ENCODE results near the gene TMEM140. TPM values are rescaled to one million over a fixed set of nuclear protein-coding genes. Genes with fewer than 3 reads are reported as not detected.
A peak's percentile ranks its signal among the peaks of the same experiment; 100 is the strongest.

Gene TMEM140
- total and polyA plus RNA-seq, 9 of the 15 experiments (the other 6 are each of a cell fraction or from before 2014, with no cell fraction given), result 0.03 to 0.82 (median 0.23) TPM

DNA sequence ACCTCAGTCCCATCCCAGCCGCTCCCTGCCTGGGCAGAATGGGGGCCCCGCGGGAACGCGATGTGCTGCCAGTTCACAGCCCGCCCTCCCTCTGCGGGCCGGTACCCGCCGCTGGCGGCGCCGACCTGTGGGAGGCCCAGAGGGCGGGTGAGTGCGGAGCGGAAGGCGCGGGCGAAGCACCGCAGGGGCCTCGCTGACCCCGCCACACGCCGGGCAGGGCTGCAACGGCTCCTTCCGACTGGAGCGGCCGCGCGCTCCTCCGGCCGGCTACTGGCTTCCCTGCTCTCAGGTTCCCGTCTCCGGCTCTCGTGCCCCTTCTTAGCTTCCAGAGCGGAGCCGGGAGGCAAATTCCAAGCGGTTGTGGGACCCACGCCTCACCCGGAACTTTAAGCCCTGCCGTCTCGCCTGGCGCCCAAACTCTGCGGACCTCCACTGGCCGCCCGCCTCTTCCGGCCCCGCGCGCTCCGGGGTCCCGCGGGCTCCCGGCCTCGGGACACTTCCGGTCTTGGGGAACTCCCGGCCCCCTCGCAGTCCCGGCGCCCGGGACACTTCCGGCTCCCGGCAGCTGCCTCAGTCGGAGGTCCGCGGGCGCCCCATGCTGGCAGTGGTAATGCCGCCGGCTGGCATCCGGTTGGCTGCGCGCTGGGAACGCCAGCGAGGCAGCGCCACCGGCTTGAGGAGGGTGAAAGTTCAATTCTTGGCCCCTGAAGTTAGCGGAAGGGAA lies 22.6 kb downstream of the TMEM140 start, which contains the start of gene CYREN (continued):
- TF ChIP-seq, protein P1, sequence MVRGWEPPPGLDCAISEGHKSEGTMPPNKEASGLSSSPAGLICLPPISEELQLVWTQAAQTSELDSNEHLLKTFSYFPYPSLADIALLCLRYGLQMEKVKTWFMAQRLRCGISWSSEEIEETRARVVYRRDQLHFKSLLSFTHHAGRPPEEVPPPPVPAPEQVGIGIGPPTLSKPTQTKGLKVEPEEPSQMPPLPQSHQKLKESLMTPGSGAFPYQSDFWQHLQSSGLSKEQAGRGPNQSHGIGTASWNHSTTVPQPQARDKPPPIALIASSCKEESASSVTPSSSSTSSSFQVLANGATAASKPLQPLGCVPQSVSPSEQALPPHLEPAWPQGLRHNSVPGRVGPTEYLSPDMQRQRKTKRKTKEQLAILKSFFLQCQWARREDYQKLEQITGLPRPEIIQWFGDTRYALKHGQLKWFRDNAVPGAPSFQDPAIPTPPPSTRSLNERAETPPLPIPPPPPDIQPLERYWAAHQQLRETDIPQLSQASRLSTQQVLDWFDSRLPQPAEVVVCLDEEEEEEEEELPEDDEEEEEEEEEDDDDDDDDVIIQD (CRISPR knock-in tag; IDR thresholded peaks at IDR 0.05), result peak; percentile 78; the same call in 1 of the 2 replicates
- TF ChIP-seq MIER1 (IDR thresholded peaks at IDR 0.05; ENCODE audit: low read depth) (no peak), NCOR1 (IDR thresholded peaks at IDR 0.05) (0 out of 2 replicates have a peak, but pooled peaks have one; percentile 45), ZNF354B (CRISPR knock-in tag; IDR thresholded peaks at IDR 0.05) (peak; percentile 54; the same call in 1 of the 2 replicates), ZNF830 (CRISPR knock-in tag; IDR thresholded peaks at IDR 0.05) (peak; percentile 84), TSHZ1 (CRISPR knock-in tag; IDR thresholded peaks at IDR 0.05) (0 out of 2 replicates have a peak, but pooled peaks have one; percentile 24), GATA2 (CRISPR knock-in tag; IDR thresholded peaks at IDR 0.05) (no peak), THRAP3 (IDR thresholded peaks at IDR 0.05; ENCODE audit: borderline replicate concordance) (no peak; the same call in 1 of the 2 replicates), NR2F6 (CRISPR knock-in tag; IDR thresholded peaks at IDR 0.05) (peak; percentile 90; the same call in 1 of the 2 replicates), NFYB (IDR thresholded peaks at IDR 0.05; ENCODE audit: extremely low read depth, insufficient read length) (no peak), NKRF (IDR thresholded peaks at IDR 0.05; ENCODE audit: borderline replicate concordance) (peak; percentile 69; the same call in 1 of the 2 replicates), NR3C1 (CRISPR knock-in tag; IDR thresholded peaks at IDR 0.05) (0 out of 2 replicates have a peak, but pooled peaks have one; percentile 19), ATF1 (CRISPR knock-in tag; IDR thresholded peaks at IDR 0.05) (no peak), ATF1 (tag; IDR thresholded peaks at IDR 0.05) (peak; percentile 83), ZNF23 (CRISPR knock-in tag; IDR thresholded peaks at IDR 0.05) (no peak), ZNF431 (CRISPR knock-in tag; IDR thresholded peaks at IDR 0.05) (peak; percentile 84), RAD21 (CRISPR knock-in tag; conservative IDR thresholded peaks at IDR 0.05 in 1 of 2, IDR thresholded peaks at IDR 0.05 in 1 of 2) (peak; percentile 98 to 99), CBFB (CRISPR knock-in tag; IDR thresholded peaks at IDR 0.05) (0 out of 2 replicates have a peak, but pooled peaks have one; percentile 51)
- TF ChIP-seq, protein P2, sequence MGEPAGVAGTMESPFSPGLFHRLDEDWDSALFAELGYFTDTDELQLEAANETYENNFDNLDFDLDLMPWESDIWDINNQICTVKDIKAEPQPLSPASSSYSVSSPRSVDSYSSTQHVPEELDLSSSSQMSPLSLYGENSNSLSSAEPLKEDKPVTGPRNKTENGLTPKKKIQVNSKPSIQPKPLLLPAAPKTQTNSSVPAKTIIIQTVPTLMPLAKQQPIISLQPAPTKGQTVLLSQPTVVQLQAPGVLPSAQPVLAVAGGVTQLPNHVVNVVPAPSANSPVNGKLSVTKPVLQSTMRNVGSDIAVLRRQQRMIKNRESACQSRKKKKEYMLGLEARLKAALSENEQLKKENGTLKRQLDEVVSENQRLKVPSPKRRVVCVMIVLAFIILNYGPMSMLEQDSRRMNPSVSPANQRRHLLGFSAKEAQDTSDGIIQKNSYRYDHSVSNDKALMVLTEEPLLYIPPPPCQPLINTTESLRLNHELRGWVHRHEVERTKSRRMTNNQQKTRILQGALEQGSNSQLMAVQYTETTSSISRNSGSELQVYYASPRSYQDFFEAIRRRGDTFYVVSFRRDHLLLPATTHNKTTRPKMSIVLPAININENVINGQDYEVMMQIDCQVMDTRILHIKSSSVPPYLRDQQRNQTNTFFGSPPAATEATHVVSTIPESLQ (CRISPR knock-in tag; IDR thresholded peaks at IDR 0.05), result 0 out of 2 replicates have a peak, but pooled peaks have one; percentile 71

Measured in K562 (cell line).